HUES6 (cell line): ENCODE results near the gene FGF14.

ENCODE experiments used
- H3K27ac ChIP-seq: 2 replicates; pipeline ENCODE4 v1.7.0; 2013; ENCODE audit warnings: low read depth, mild to moderate bottlenecking, low read length, inconsistent platforms
- H3K27me3 ChIP-seq: 2 replicates; pipeline ENCODE4 v1.6.1; 2013; ENCODE audit warnings: low read length; ENCODE audit not compliant: control insufficient read depth, insufficient read depth
- H3K36me3 ChIP-seq: 2 replicates; pipeline ENCODE4 v1.6.1; 2013; ENCODE audit warnings: low read length; ENCODE audit not compliant: control insufficient read depth, insufficient read depth
- H3K4me1 ChIP-seq: 2 replicates; pipeline ENCODE4 v1.6.1; 2013; ENCODE audit warnings: low read length; ENCODE audit not compliant: control insufficient read depth, insufficient read depth
- H3K4me3 ChIP-seq: 2 replicates; pipeline ENCODE4 v1.5.1; 2013; ENCODE audit warnings: low read depth, low read length
- H3K9ac ChIP-seq: one replicate; pipeline ENCODE4 v1.6.1; 2013; ENCODE audit warnings: mild to moderate bottlenecking, low read length
- H3K9me3 ChIP-seq: 2 replicates; pipeline ENCODE4 v1.6.1; 2013; ENCODE audit warnings: low read depth, low read length; ENCODE audit not compliant: control insufficient read depth, insufficient read depth

Gene FGF14

DNA sequence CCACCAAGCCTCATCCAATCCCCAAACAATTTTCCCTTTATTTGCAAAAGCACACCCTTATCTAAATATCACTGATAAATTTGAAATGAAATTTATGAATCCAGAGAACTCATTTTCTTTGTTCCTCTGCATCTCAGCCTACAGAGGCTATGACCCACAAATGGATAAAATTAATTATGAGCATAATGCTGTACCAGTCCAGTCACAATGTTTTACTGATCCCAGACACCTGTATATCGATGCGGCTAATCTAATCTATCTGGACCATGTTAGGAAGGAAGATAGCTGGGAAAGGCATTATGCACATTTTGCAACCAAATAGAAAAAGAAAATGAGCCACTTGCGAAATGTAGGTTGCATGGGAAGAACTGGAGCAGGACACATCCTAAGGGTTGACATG lies 150.0 kb downstream of the FGF14 start:
- H3K36me3 ChIP-seq: no peaks in the 10 kb centered on the region
- H3K27me3 ChIP-seq: no peaks in the 10 kb centered on the region
- H3K4me3 ChIP-seq: no peak overlapping the region
- H3K9ac ChIP-seq: no peak overlapping the region
- no peaks in the 10 kb centered on the region for H3K9me3 ChIP-seq
- H3K4me1 ChIP-seq: peaks cover 6% of the 10 kb centered on the region; the same call in 1 of the 2 replicates
- no peak overlapping the region for H3K27ac ChIP-seq

DNA sequence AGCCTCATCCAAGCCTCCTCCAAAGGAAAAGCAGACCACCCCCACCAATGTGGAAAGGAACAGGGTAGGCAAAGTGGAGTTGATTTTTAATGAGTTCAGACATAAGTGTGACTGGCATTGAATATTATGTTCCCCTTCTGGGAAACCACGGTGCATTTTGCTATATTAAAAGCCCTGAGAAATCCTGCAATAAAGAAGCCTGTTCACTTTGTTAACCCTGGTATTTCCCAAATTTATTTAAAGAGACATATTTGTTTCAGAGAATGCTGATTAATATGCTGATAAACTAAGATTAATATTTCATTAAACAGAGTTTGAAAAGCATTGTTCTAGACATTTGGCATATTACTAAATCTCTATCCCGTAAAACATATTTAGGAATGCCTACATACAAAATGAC lies 151.4 kb downstream of the FGF14 start:
- Histone ChIP-seq H3K4me3 (no peak overlapping the region), H3K9me3 (no peaks in the 10 kb centered on the region), H3K4me1 (peaks cover 6% of the 10 kb centered on the region; the same call in 1 of the 2 replicates), H3K27me3 (no peaks in the 10 kb centered on the region), H3K9ac (no peak overlapping the region), H3K27ac (no peak overlapping the region), H3K36me3 (no peaks in the 10 kb centered on the region)

DNA sequence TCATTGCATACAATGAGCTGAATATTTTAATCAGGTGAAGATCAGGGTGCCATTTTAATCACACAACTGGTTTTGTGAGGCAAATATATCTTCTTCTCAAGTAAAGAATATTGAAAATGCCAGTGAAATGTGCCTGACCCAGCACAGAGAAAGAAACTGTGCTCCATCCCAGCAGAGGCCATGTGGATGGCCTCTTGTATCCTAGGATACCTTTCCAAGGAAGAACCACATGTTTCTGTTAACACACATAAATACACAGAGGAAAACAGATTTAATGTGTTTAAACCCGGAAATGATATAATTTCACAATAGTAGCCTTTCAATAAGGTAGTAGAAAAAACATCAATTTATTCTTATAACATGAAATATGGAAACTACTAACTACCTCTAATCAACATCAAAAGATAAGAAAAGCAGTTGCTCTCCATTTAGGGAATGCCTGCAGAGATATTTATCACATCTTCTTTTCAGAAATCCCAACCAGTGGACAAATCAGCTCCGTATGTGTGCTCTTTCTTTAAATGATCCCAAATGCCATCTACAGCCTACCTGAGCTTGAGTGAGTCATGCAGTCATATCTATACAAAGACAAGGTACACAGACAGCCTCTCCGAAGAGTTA lies 157.1 kb downstream of the FGF14 start:
- no peak overlapping the region for H3K9ac ChIP-seq
- no peaks in the 10 kb centered on the region for H3K9me3 ChIP-seq
- no peak overlapping the region for H3K4me3 ChIP-seq
- H3K4me1 ChIP-seq: peaks cover 6% of the 10 kb centered on the region; the same call in 1 of the 2 replicates
- H3K36me3 ChIP-seq: no peaks in the 10 kb centered on the region
- no peaks in the 10 kb centered on the region for H3K27me3 ChIP-seq
- no peak overlapping the region for H3K27ac ChIP-seq

DNA sequence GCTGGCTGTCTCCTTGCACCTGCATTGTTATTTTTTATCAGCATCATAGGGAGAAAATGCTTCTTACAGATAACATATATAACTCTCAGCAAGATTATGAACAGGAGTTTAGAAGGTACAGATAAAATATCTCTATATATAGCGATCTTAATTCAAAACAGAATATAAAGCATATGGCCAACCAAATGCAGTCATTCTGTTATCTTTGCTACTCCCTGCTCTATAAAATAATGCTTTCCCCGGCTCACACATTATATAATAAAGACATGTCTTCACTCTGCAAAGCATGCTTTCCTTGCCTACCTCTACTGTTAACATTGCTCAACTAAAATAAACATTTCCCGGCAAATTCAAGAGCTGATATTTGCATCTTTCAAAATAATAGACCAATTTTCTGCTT lies 161.7 kb downstream of the FGF14 start:
- no peaks in the 10 kb centered on the region for H3K27me3 ChIP-seq
- H3K9ac ChIP-seq: no peak overlapping the region
- H3K36me3 ChIP-seq: no peaks in the 10 kb centered on the region
- no peaks in the 10 kb centered on the region for H3K9me3 ChIP-seq
- no peak overlapping the region for H3K27ac ChIP-seq
- H3K4me3 ChIP-seq: no peak overlapping the region
- H3K4me1 ChIP-seq: no peaks in the 10 kb centered on the region; the same call in 1 of the 2 replicates

DNA sequence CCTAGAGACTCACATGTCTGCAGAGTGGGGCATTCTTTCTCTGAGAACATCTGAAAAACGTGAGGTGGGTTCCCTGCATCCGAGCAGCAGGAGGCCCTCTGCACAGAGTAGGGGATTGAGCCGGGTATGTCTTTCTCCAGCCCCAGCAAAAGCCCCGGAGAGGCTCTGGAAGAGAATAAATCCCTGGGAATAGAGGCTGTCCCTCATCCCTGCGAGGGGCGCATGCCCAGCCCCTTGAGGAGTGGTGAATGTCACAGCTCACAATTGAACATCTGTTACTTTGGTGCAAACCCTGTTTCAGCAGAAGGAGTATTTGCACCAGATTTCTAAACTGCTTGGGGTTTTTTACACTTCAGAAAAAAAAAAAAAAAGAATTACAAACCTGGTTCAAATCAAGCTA lies 164.6 kb downstream of the FGF14 start:
- H3K9me3 ChIP-seq: no peaks in the 10 kb centered on the region
- H3K27ac ChIP-seq: no peak overlapping the region
- H3K4me1 ChIP-seq: no peaks in the 10 kb centered on the region; the same call in 1 of the 2 replicates
- no peaks in the 10 kb centered on the region for H3K27me3 ChIP-seq
- no peak overlapping the region for H3K4me3 ChIP-seq
- H3K36me3 ChIP-seq: no peaks in the 10 kb centered on the region
- H3K9ac ChIP-seq: no peak overlapping the region

DNA sequence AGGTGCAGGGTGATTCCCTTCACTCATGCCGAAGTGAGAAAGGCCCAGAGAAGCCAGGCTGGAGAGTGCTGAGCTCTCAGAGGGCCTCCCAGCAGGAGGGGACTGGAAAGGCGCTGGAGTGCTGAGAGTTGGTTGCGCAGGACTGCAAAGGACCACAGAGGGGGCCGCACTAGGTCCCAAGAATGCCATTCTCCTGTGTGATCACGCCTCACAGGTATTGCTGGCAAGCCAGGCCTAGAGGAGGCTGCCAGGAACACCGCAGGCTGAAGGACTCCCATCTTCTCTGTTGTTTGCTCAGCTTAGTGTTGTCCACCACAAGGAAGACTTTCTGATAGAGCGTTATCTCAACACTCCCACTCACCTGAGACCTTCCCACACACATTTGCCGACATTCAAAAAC lies 165.0 kb downstream of the FGF14 start:
- H3K36me3 ChIP-seq: no peaks in the 10 kb centered on the region
- no peaks in the 10 kb centered on the region for H3K9me3 ChIP-seq
- no peaks in the 10 kb centered on the region for H3K27me3 ChIP-seq
- H3K9ac ChIP-seq: no peak overlapping the region
- no peak overlapping the region for H3K4me3 ChIP-seq
- H3K27ac ChIP-seq: no peak overlapping the region
- H3K4me1 ChIP-seq: no peaks in the 10 kb centered on the region; the same call in 1 of the 2 replicates

DNA sequence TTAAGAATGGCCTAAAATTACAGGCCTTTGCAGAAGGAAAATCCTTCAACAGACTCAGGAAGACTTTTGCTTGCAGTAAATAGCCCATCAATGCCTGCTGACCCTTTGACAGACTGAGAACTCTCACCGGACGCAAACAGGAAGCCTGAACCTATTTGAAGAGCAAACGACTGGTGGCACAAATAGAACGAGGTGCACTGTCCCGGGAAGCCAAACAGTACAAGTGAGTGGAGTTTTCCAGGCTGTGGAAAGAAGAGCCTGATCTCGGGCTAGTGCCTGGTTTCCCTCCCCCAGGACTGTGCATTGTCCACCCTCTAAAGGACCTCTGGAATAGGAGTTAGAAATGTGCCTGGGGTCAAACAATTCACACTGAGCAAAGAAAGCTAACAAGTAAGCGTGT lies 165.5 kb downstream of the FGF14 start:
- H3K36me3 ChIP-seq: no peaks in the 10 kb centered on the region
- no peaks in the 10 kb centered on the region for H3K9me3 ChIP-seq
- H3K27me3 ChIP-seq: no peaks in the 10 kb centered on the region
- H3K27ac ChIP-seq: no peak overlapping the region
- H3K4me1 ChIP-seq: no peaks in the 10 kb centered on the region; the same call in 1 of the 2 replicates
- no peak overlapping the region for H3K9ac ChIP-seq
- H3K4me3 ChIP-seq: no peak overlapping the region

DNA sequence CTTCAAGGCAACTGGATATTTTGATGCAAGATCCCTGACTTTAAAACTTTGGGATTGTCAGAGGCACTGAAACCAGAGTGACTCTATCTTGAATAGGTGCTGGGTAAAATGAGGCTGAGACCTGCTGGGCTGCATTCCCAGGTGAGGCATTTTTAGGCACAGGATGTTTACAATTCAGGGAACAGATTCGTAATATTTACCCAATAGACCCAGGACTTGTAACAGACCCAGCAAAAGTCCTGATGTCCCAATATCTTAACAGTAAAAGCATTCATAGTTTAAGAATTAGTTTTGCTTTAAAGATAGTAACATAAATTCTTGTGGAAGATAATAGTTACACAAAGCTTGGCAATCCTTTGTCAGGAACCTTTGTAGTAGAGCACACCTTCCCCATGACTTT lies 166.2 kb downstream of the FGF14 start:
- no peaks in the 10 kb centered on the region for H3K27me3 ChIP-seq
- H3K36me3 ChIP-seq: no peaks in the 10 kb centered on the region
- H3K27ac ChIP-seq: no peak overlapping the region
- no peaks in the 10 kb centered on the region for H3K9me3 ChIP-seq
- no peak overlapping the region for H3K9ac ChIP-seq
- H3K4me1 ChIP-seq: no peaks in the 10 kb centered on the region; the same call in 1 of the 2 replicates
- H3K4me3 ChIP-seq: no peak overlapping the region

DNA sequence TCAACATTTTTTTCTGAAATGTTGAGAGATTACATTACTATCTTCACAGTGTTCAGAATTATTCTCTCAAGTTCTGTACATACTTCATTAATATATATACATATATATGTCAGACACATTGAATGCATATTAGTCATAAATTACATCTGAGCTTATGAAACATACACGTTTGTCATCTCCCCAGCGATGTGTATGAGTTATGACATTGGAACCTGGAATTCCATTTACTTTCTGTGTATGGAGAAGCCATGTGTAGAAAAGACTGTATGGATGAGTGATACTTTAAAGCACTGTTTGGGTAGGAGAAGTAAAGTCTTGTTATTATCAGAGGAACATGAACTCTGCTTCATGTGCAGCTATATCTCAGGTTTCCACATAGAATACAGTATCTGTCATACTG lies 167.2 kb downstream of the FGF14 start:
- H3K36me3 ChIP-seq: no peaks in the 10 kb centered on the region
- no peak overlapping the region for H3K27ac ChIP-seq
- no peak overlapping the region for H3K9ac ChIP-seq
- H3K9me3 ChIP-seq: no peaks in the 10 kb centered on the region
- H3K4me1 ChIP-seq: no peaks in the 10 kb centered on the region; the same call in 1 of the 2 replicates
- no peaks in the 10 kb centered on the region for H3K27me3 ChIP-seq
- H3K4me3 ChIP-seq: no peak overlapping the region

DNA sequence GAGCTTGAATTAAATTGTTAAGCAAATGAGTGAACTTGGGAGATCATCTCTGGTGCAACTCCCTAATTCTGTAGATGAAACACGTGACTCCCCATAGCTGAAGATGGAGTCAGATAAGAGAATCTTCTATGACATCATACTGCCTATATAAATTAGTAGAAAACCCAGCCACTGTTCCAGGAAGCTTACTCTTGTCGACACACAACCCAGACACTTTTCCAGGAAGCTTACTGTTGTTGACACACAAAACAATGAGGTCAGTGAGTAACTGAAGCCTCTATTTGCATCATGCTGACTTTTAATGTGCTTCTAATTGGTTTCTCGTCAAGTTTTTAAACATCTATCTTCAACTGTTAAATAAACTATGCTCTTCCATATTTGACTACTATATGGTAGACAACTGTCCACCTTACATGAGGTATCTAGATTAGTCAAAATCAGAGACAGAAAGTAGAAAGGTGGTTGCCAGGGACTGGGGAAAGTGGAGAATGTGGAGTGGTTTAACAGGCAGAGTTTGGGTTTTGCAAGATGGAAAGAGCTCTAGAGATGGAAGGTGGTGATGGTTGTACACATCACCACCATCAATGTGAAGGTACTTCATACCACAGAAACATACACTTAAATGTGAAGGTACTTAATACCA lies 168.2 kb downstream of the FGF14 start:
- no peak overlapping the region for H3K27ac ChIP-seq

DNA sequence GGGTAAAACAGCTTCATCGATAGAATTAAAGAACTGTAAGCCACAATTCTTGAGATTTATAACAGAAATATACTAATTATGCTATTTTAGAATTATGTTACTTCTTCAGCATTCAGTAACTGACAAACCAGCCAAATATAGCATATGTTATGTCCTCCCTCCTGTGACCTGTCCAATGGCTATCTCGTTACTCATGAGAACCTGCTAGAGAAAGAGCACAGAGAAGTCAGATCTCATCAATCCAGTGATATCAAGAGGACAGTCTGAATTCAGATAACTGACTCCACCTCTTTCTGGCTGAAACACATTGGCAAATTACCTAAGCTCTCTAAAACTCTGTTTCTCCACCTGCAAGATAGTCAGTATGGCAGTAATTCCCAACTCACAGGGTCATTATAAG lies 170.4 kb downstream of the FGF14 start:
- H3K27me3 ChIP-seq: no peaks in the 10 kb centered on the region
- no peaks in the 10 kb centered on the region for H3K9me3 ChIP-seq
- no peaks in the 10 kb centered on the region for H3K36me3 ChIP-seq
- no peak overlapping the region for H3K4me3 ChIP-seq
- no peaks in the 10 kb centered on the region; the same call in 1 of the 2 replicates for H3K4me1 ChIP-seq
- H3K9ac ChIP-seq: no peak overlapping the region
- H3K27ac ChIP-seq: no peak overlapping the region

More for the DNA sequence above, 168.2 kb downstream of the FGF14 start:
- no peak overlapping the region for H3K4me3 ChIP-seq
- H3K4me1 ChIP-seq: no peaks in the 10 kb centered on the region; the same call in 1 of the 2 replicates
- no peak overlapping the region for H3K9ac ChIP-seq
- H3K9me3 ChIP-seq: no peaks in the 10 kb centered on the region
- H3K36me3 ChIP-seq: no peaks in the 10 kb centered on the region
- no peaks in the 10 kb centered on the region for H3K27me3 ChIP-seq
